Measurements from ENCODE around the gene TBC1D22B.

GRCh38 chr6:37265001-37265400, 7.4 kb downstream of the TBC1D22B start:
- TF ChIP-seq CTCF (conservative IDR thresholded peaks at IDR 0.05; ENCODE audit: low read length) (no peak), EZH2phosphoT487 (IDR thresholded peaks at IDR 0.05; ENCODE audit: borderline replicate concordance, low read depth, low read length) (no peak)
